HepG2 (cell line): ENCODE data around the gene ADGRB3. TPM values are rescaled to one million over a fixed set of nuclear protein-coding genes. Genes with fewer than 3 reads are reported as not detected.

Experiments
- ATAC-seq: fragments of 200-7000 bp; cut with Tn5 transposase; 3 replicates; pipeline ENCODE4 v1.9.1; 2020; ENCODE audit warnings: mild to moderate bottlenecking, moderate library complexity
- BruUV-seq: library from RNA; stranded (reverse); fragments of 400-500 nt; replicated peaks from 2 replicates; lab custom pipeline; 2021; lab: Mats Ljungman, UMichigan
- CTCF ChIA-PET: fragments of 300-600 bp; formaldehyde crosslinking; extraction: SDS; loops from one replicate; lab custom pipeline; 2021; ENCODE audit warnings: low total read pairs, inconsistent platforms, low intra/inter-chr PET ratio; lab: Yijun Ruan, JAX
- POLR2A ChIA-PET: fragments of 350-600 bp; sonication (Branson Sonifier 250); formaldehyde crosslinking; loops from one replicate; lab custom pipeline; 2020; ENCODE audit warnings: antibody characterized with exemption, inconsistent platforms; lab: Yijun Ruan, JAX
- DNase-seq: peaks from one replicate; pipeline ENCODE4 v3.0.0-alpha.2; 2015; ENCODE audit warnings: low spot score
- FAIRE-seq: peaks from 3 replicates; lab custom pipeline; 2011; peaks lifted over from hg19 to GRCh38; lab: Jason Lieb, UNC
- H2AFZ ChIP-seq: one replicate; pipeline ENCODE4 v1.6.1; 2011; ENCODE audit warnings: low read length, inconsistent platforms
- H3K27ac ChIP-seq: fragments of 300-600 bp; 3 replicates; pipeline ENCODE4 v1.8.0; 2011; ENCODE audit warnings: mixed run types, mild to moderate bottlenecking, mixed read lengths, low read length, inconsistent platforms; ENCODE audit not compliant: insufficient read depth; ENCODE audit errors: extremely low read length
- H3K27me3 ChIP-seq, 2 experiments: fragments of 200-600 bp in 1 of 2; 2 replicates in 1 of 2; 3 replicates in 1 of 2; pipeline versions ENCODE4 v1.6.0 to v1.8.0; 2011; ENCODE audit warnings: low read length in 2 of 2, mild to moderate bottlenecking in 2 of 2, moderate library complexity in 2 of 2, inconsistent platforms in 1 of 2; ENCODE audit not compliant: insufficient read depth in 2 of 2, control insufficient read depth in 1 of 2
- H3K36me3 ChIP-seq, 2 experiments: fragments of 200-600 bp in 1 of 2; replicated peaks in 1 of 2; 2 replicates in 1 of 2; 3 replicates in 1 of 2; pipeline versions ENCODE4 v1.5.1 to v1.8.0; 2011; ENCODE audit warnings: low read length in 2 of 2, inconsistent platforms in 1 of 2; ENCODE audit not compliant: insufficient read depth in 2 of 2, control insufficient read depth in 1 of 2
- H3K4me1 ChIP-seq: 2 replicates; pipeline ENCODE4 v1.5.1; 2012; ENCODE audit warnings: low read length, inconsistent platforms; ENCODE audit not compliant: insufficient read depth
- H3K4me2 ChIP-seq: 2 replicates; pipeline ENCODE4 v1.6.0; 2011; ENCODE audit warnings: low read depth, low read length, inconsistent platforms
- H3K4me3 ChIP-seq, 3 experiments: fragments of 200-600 bp in 1 of 3; sonication (generic), shearing (Covaris generic) in 1 of 3; replicated peaks in 1 of 3; 2 replicates each; pipeline ENCODE4 v1.5.1; 2011 to 2016; ENCODE audit warnings: low read length in 3 of 3, inconsistent platforms in 2 of 3, low read depth in 2 of 3, mild to moderate bottlenecking in 2 of 3, control low read depth in 1 of 3, mixed read lengths in 1 of 3; ENCODE audit not compliant: insufficient read depth in 1 of 3
- H3K79me2 ChIP-seq: one replicate; pipeline ENCODE4 v1.6.1; 2011; ENCODE audit warnings: low read length, inconsistent platforms; ENCODE audit not compliant: insufficient read depth
- H3K9ac ChIP-seq: 2 replicates; pipeline ENCODE4 v1.6.0; 2011; ENCODE audit warnings: mild to moderate bottlenecking, low read depth, low read length, inconsistent platforms; ENCODE audit not compliant: insufficient read depth
- H3K9me3 ChIP-seq: 2 replicates; pipeline ENCODE4 v1.5.1; 2012; ENCODE audit warnings: mild to moderate bottlenecking, low read length
- H4K20me1 ChIP-seq: 2 replicates; pipeline ENCODE4 v1.6.0; 2011; ENCODE audit warnings: inconsistent platforms, mild to moderate bottlenecking, low read length, moderate library complexity; ENCODE audit not compliant: insufficient read depth
- CC2D1A ChIP-seq: sonication (generic); formaldehyde crosslinking; IDR thresholded peaks from 2 replicates; pipeline ENCODE4 v1.8.1; 2023; ENCODE audit warnings: mild to moderate bottlenecking, missing genetic modification reagents
- ISX ChIP-seq: sonication (generic); formaldehyde crosslinking; conservative IDR thresholded peaks from 2 replicates; pipeline ENCODE4 v1.5.0; 2020; ENCODE audit warnings: missing genetic modification reagents
- KLF12 ChIP-seq: sonication (generic); formaldehyde crosslinking; IDR thresholded peaks from 2 replicates; pipeline ENCODE4 v1.4.0; 2020; ENCODE audit warnings: missing genetic modification reagents, borderline replicate concordance
- NFKB2 ChIP-seq: sonication (generic); formaldehyde crosslinking; IDR thresholded peaks from 2 replicates; pipeline ENCODE4 v1.4.0; 2020; ENCODE audit warnings: missing genetic modification reagents, borderline replicate concordance
- SMAD1 ChIP-seq: sonication (generic); formaldehyde crosslinking; IDR thresholded peaks from 2 replicates; pipeline ENCODE4 v1.4.0; 2020; ENCODE audit warnings: missing genetic modification reagents, low read depth, mild to moderate bottlenecking, borderline replicate concordance
- SRY ChIP-seq: sonication (generic); formaldehyde crosslinking; IDR thresholded peaks from 2 replicates; pipeline ENCODE4 v1.8.0; 2022; ENCODE audit warnings: mild to moderate bottlenecking, missing genetic modification reagents
- ZBTB20 ChIP-seq: sonication (generic); formaldehyde crosslinking; IDR thresholded peaks from 2 replicates; pipeline ENCODE4 v1.8.1; 2023; ENCODE audit warnings: missing genetic modification reagents, low read depth, mild to moderate bottlenecking, borderline replicate concordance
- ZFP36L2 ChIP-seq: sonication (generic); formaldehyde crosslinking; IDR thresholded peaks from 2 replicates; pipeline ENCODE4 v1.4.0; 2020; ENCODE audit warnings: missing genetic modification reagents
- ZNF776 ChIP-seq: sonication (generic); formaldehyde crosslinking; IDR thresholded peaks from 2 replicates; pipeline ENCODE4 v1.4.0; 2020; ENCODE audit warnings: mild to moderate bottlenecking, missing genetic modification reagents
- WGBS: methylation state at CpG from one replicate; pipeline ENCODE4 v1.1.6; 2017; ENCODE audit warnings: low lambda C conversion rate; 5-methylcytosine and 5-hydroxymethylcytosine counted together
- in situ Hi-C: cut with HindIII; loops from 2 replicates; pipeline ENCODE4 v1.10.0; 2017; ENCODE audit warnings: low pct_unique_long_range_greater_than_20kb; ENCODE audit not compliant: extremely low pct_ligation_motif_present
- intact Hi-C: fragments of 100-400 bp; cut with micrococcal nuclease; formaldehyde crosslinking; loops from one replicate; pipeline ENCODE4 v1.10.0; 2022; ENCODE audit not compliant: unreplicated experiment
- polyA plus RNA-seq, 8 experiments: library from polyadenylated mRNA; depleted of rRNA in 3 of 8; stranded (reverse) in 7 of 8; unstranded in 1 of 8; fragments of >200 nt; fragmentation: Illumina TruSeq in 4 of 8; extraction: Trizol in 4 of 8; gene quantifications; 2 replicates each; pipeline versions ENCODE4 v1.2.1 to v1.2.3, GENCODE V29; 2011 to 2016; ENCODE audit warnings: low read depth in 4 of 8, missing spikeins in 1 of 8, mixed read lengths in 1 of 8; ENCODE audit not compliant: insufficient read depth in 1 of 8
- total RNA-seq, 5 experiments: library from RNA; depleted of rRNA; stranded (reverse); fragments of >200 nt; fragmentation: Illumina TruSeq; extraction: Trizol; gene quantifications; 2 replicates each; pipeline ENCODE4 v1.2.3, GENCODE V29; 2016; ENCODE audit warnings: low read depth in 1 of 5
- TF ChIP-seq, protein P1 (sequence below), 2 experiments: fragments of 450-650 bp in 1 of 2; sonication (generic) in 1 of 2; formaldehyde crosslinking in 1 of 2; IDR thresholded peaks; 2 replicates each; pipeline versions ENCODE4 v1.6.1 to v1.8.0; 2016 to 2022; ENCODE audit warnings: antibody characterized with exemption in 1 of 2, mild to moderate bottlenecking in 1 of 2, missing genetic modification reagents in 1 of 2

The ADGRB3 gene
- total and polyA plus RNA-seq, 2 of the 13 experiments (the other 11 are each of a cell fraction or from before 2014, with no cell fraction given): not detected

DNA sequence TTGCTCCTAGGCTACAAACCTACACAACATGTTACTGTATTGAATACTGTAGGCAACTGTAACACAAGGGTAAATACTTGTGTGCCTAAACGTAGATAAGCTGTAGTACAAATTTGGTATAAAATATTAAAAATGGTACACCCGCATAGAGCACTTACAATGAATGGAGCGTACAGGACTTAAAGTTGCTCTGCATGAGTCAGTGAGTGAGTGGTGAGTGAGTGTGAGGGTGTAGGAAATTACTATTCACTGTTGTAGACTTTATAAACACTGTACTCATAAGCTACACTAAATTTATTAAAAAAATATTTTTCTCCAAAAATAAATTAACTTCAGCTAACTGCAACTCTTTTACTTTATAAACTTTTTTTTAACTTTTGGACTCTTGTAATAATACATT lies 391.6 kb downstream of the ADGRB3 start:
- intact Hi-C loops (no loop called here), in situ Hi-C loops (no loop called here)
- no peaks in the 10 kb centered on the region for H3K4me1 ChIP-seq
- no peak for TF ChIP-seq SMAD1 (CRISPR knock-in tag)
- no peak for TF ChIP-seq CC2D1A
- TF ChIP-seq ZFP36L2 (CRISPR knock-in tag): no peak
- TF ChIP-seq ZBTB20: no peak
- no peak for TF ChIP-seq SRY
- TF ChIP-seq, protein P1, sequence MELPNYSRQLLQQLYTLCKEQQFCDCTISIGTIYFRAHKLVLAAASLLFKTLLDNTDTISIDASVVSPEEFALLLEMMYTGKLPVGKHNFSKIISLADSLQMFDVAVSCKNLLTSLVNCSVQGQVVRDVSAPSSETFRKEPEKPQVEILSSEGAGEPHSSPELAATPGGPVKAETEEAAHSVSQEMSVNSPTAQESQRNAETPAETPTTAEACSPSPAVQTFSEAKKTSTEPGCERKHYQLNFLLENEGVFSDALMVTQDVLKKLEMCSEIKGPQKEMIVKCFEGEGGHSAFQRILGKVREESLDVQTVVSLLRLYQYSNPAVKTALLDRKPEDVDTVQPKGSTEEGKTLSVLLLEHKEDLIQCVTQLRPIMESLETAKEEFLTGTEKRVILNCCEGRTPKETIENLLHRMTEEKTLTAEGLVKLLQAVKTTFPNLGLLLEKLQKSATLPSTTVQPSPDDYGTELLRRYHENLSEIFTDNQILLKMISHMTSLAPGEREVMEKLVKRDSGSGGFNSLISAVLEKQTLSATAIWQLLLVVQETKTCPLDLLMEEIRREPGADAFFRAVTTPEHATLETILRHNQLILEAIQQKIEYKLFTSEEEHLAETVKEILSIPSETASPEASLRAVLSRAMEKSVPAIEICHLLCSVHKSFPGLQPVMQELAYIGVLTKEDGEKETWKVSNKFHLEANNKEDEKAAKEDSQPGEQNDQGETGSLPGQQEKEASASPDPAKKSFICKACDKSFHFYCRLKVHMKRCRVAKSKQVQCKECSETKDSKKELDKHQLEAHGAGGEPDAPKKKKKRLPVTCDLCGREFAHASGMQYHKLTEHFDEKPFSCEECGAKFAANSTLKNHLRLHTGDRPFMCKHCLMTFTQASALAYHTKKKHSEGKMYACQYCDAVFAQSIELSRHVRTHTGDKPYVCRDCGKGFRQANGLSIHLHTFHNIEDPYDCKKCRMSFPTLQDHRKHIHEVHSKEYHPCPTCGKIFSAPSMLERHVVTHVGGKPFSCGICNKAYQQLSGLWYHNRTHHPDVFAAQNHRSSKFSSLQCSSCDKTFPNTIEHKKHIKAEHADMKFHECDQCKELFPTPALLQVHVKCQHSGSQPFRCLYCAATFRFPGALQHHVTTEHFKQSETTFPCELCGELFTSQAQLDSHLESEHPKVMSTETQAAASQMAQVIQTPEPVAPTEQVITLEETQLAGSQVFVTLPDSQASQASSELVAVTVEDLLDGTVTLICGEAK (IDR thresholded peaks at IDR 0.05): no peak
- TF ChIP-seq, protein P1 (CRISPR knock-in tag; IDR thresholded peaks at IDR 0.05): no peak
- TF ChIP-seq ISX: no peak
- no peak for TF ChIP-seq KLF12 (CRISPR knock-in tag)
- no peak for TF ChIP-seq ZNF776 (CRISPR knock-in tag)
- TF ChIP-seq NFKB2 (CRISPR knock-in tag): no peak
- H3K9ac ChIP-seq: no peak overlapping the region
- H4K20me1 ChIP-seq: no peaks in the 10 kb centered on the region
- no TSS peak for BruUV-seq
- H3K36me3 ChIP-seq: no peaks in the 10 kb centered on the region
- DNase-seq (no peak), ATAC-seq (no peak), FAIRE-seq (no peak)
- no peak overlapping the region for H3K4me2 ChIP-seq
- H3K79me2 ChIP-seq: no peaks in the 10 kb centered on the region
- no peak overlapping the region for H3K27ac ChIP-seq
- no peaks in the 10 kb centered on the region for H3K27me3 ChIP-seq
- WGBS: 13% methylated on average over 3 of the region's 3 CpGs
- H2AFZ ChIP-seq: no peak overlapping the region
- H3K4me3 ChIP-seq: no peak overlapping the region
- H3K9me3 ChIP-seq: no peaks in the 10 kb centered on the region
- ChIA-PET POLR2A (no interaction called here), CTCF (no interaction called here)
